ENCODE results near the gene VWA3A.
"Not testable (repeated sequence)": the region's sequence is repeated elsewhere in the genome, so short reads cannot be mapped to it uniquely, and the experiment has no call there.

VWA3A gene

GRCh38 chr16:22139008-22139407 is 46.7 kb downstream of the VWA3A start:
- no peak for DNase-seq

- DNase-seq: no peak
Measured at GRCh38 chr16:22139732-22140131, 47.4 kb downstream of the VWA3A start.

- DNase-seq: no peak
Measured at GRCh38 chr16:22141767-22142166, 49.4 kb downstream of the VWA3A start.

- DNase-seq: no peak
Measured at GRCh38 chr16:22144520-22144919, 52.2 kb downstream of the VWA3A start.

- DNase-seq: no peak
Measured at GRCh38 chr16:22147853-22148252, 55.5 kb downstream of the VWA3A start.

- no peak for DNase-seq
Measured at GRCh38 chr16:22151246-22151998, 59.1 kb downstream of the VWA3A start.

- DNase-seq: no peak
Measured at GRCh38 chr16:22152316-22152715, 60.0 kb downstream of the VWA3A start.

GRCh38 chr16:22153078-22153477 is 60.7 kb downstream of the VWA3A start:
- DNase-seq: not testable (repeated sequence)

GRCh38 chr16:22161401-22161800 is 69.1 kb downstream of the VWA3A start:
- DNase-seq: no peak

- DNase-seq: no peak
Measured at GRCh38 chr16:22161999-22162655, 69.8 kb downstream of the VWA3A start, which contains the start of gene SDR42E2. SDR42E2 (plus strand) TSS chr16:22162506; CDS start chr16:22165583, 3,077 bp downstream.

GRCh38 chr16:22162656-22163009 is 70.3 kb downstream of the VWA3A start:
- no peak for DNase-seq

GRCh38 chr16:22163806-22164205 is 71.5 kb downstream of the VWA3A start:
- DNase-seq: no peak

- no peak for DNase-seq
Measured at GRCh38 chr16:22164482-22164881, 72.1 kb downstream of the VWA3A start.

GRCh38 chr16:22165508-22166285 is 73.4 kb downstream of the VWA3A start:
- DNase-seq: no peak

- no peak for DNase-seq
Measured at GRCh38 chr16:22171953-22172352, 79.6 kb downstream of the VWA3A start.

- DNase-seq: not testable (repeated sequence)
Measured at GRCh38 chr16:22172642-22173041, 80.3 kb downstream of the VWA3A start.

GRCh38 chr16:22174642-22175041 is 82.3 kb downstream of the VWA3A start:
- DNase-seq: no peak

- no peak for DNase-seq
Measured at GRCh38 chr16:22177968-22178930, 85.9 kb downstream of the VWA3A start.

- DNase-seq: no peak
Measured at GRCh38 chr16:22181426-22181825, 89.1 kb downstream of the VWA3A start.

- DNase-seq: no peak
Measured at GRCh38 chr16:22181843-22182242, 89.5 kb downstream of the VWA3A start.

- DNase-seq: no peak
Measured at GRCh38 chr16:22183335-22183734, 91.0 kb downstream of the VWA3A start.

GRCh38 chr16:22183901-22184614 is 91.7 kb downstream of the VWA3A start:
- DNase-seq: no peak

All from cerebellar nuclear complex (tissue), 1 donor.